Measurements from ENCODE around the gene CD244.
"Not testable (repeated sequence)": the region's sequence is repeated elsewhere in the genome, so short reads cannot be mapped to it uniquely, and the experiment has no call there.

Gene CD244

GRCh38 chr1:160877221-160877620, 14.5 kb upstream of the CD244 start:
- no peak for DNase-seq

- no peak for DNase-seq
Observed at GRCh38 chr1:160876311-160876710, 13.6 kb upstream of the CD244 start.

- not testable (repeated sequence) for DNase-seq
Observed at GRCh38 chr1:160875591-160875990, 12.9 kb upstream of the CD244 start.

- DNase-seq, result no peak
Observed at GRCh38 chr1:160874935-160875334, 12.2 kb upstream of the CD244 start.

GRCh38 chr1:160868141-160868540, 5.5 kb upstream of the CD244 start:
- DNase-seq, result no peak

- not testable (repeated sequence) for DNase-seq
Observed at GRCh38 chr1:160867651-160868050, 5.0 kb upstream of the CD244 start.

- no peak for DNase-seq
Observed at GRCh38 chr1:160866695-160867260, 4.1 kb upstream of the CD244 start.

GRCh38 chr1:160866001-160866694, 3.5 kb upstream of the CD244 start:
- no peak for DNase-seq

GRCh38 chr1:160865337-160865736, 2.6 kb upstream of the CD244 start:
- no peak for DNase-seq

- DNase-seq, result no peak
Observed at GRCh38 chr1:160864173-160864572, 1.5 kb upstream of the CD244 start.

- DNase-seq, result no peak
Observed at GRCh38 chr1:160863774-160864131, 1.1 kb upstream of the CD244 start.

GRCh38 chr1:160863061-160863773, 530 bp upstream of the CD244 start:
- DNase-seq, result no peak

GRCh38 chr1:160860840-160861505, 1.7 kb downstream of the CD244 start:
- no peak for DNase-seq

GRCh38 chr1:160859166-160859565, 3.5 kb downstream of the CD244 start:
- DNase-seq, result no peak

- DNase-seq, result no peak
Observed at GRCh38 chr1:160858507-160858906, 4.2 kb downstream of the CD244 start.

- DNase-seq, result no peak
Observed at GRCh38 chr1:160858097-160858496, 4.6 kb downstream of the CD244 start.

GRCh38 chr1:160855181-160855981, 7.3 kb downstream of the CD244 start:
- DNase-seq, result no peak

- no peak for DNase-seq
Observed at GRCh38 chr1:160853754-160854153, 8.9 kb downstream of the CD244 start.

GRCh38 chr1:160853014-160853413, 9.7 kb downstream of the CD244 start:
- DNase-seq, result no peak

- no peak for DNase-seq
Observed at GRCh38 chr1:160850993-160851392, 11.7 kb downstream of the CD244 start.

- DNase-seq, result no peak
Observed at GRCh38 chr1:160850541-160850940, 12.1 kb downstream of the CD244 start.

- DNase-seq, result no peak
Observed at GRCh38 chr1:160846281-160846680, 16.4 kb downstream of the CD244 start.

All from femur (tissue), 1 donor.